Ascending aorta (tissue), 2 donors: ENCODE data around the gene HIVEP3. TPM values are rescaled to one million over a fixed set of nuclear protein-coding genes. Genes with fewer than 3 reads are reported as not detected.

Source experiments
- DNase-seq, 2 donors: peaks; one replicate each; pipeline ENCODE4 v3.0.0-alpha.2; 2019; ENCODE audit warnings: low spot score in 2 of 2
- H3K27ac ChIP-seq, 2 donors: fragments of 200-600 bp; sonication (generic); one replicate each; pipeline ENCODE4 v1.5.1; 2016 to 2017; ENCODE audit warnings: mild to moderate bottlenecking in 1 of 2
- H3K27me3 ChIP-seq: fragments of 200-600 bp; sonication (generic); one replicate; pipeline ENCODE4 v1.5.1; 2017
- H3K36me3 ChIP-seq, 2 donors: fragments of 200-600 bp; sonication (generic); one replicate each; pipeline ENCODE4 v1.5.1; 2016
- H3K4me1 ChIP-seq, 2 donors: fragments of 200-600 bp; sonication (generic); one replicate each; pipeline ENCODE4 v1.5.1; 2016 to 2017; ENCODE audit warnings: mild to moderate bottlenecking in 1 of 2
- H3K4me3 ChIP-seq, 2 donors: fragments of 200-600 bp; sonication (generic); one replicate each; pipeline ENCODE4 v1.5.1; 2016 to 2017; ENCODE audit warnings: mild to moderate bottlenecking in 1 of 2
- H3K9me3 ChIP-seq, 2 donors: fragments of 200-600 bp; sonication (generic); one replicate each; pipeline ENCODE4 v1.5.1; 2016
- CTCF ChIP-seq, 3 experiments: fragments of 200-600 bp in 2 of 3; fragments of 450-650 bp in 1 of 3; sonication (generic) in 2 of 3; IDR thresholded peaks; one replicate each; pipeline ENCODE4 v1.5.1; 2016 to 2019; ENCODE audit warnings: antibody characterized with exemption in 3 of 3, mild to moderate bottlenecking in 1 of 3, moderate library complexity in 1 of 3
- intact Hi-C: fragments of 100-400 bp; cut with DNase I; formaldehyde crosslinking; loops from one replicate; pipeline ENCODE4 v1.15.1; 2023
- total RNA-seq: library from RNA; depleted of rRNA; stranded (reverse); fragments of >200 nt; gene quantifications from one replicate; pipeline ENCODE4 v1.1.0, GENCODE V29; 2016

Gene HIVEP3
- total RNA-seq, 1 donor from 2014 or later = 0.32 TPM

- Histone ChIP-seq H3K9me3 (no peaks in the 10 kb centered on the region), H3K4me1 (no peaks in the 10 kb centered on the region), H3K27me3 (no peaks in the 10 kb centered on the region), H3K27ac (no peak overlapping the region), H3K36me3 (no peaks in the 10 kb centered on the region), H3K4me3 (no peak overlapping the region)
- TF ChIP-seq CTCF (IDR thresholded peaks at IDR 0.05) = no peak
- intact Hi-C loops = no loop called here
- DNase-seq = no peak
These were observed 175.4 kb downstream of the HIVEP3 start for GRCh38 chr1:41743366-41743765.

GRCh38 chr1:41742219-41742618, 176.5 kb downstream of the HIVEP3 start:
- DNase-seq = no peak
- Histone ChIP-seq H3K4me1 (no peaks in the 10 kb centered on the region), H3K9me3 (no peaks in the 10 kb centered on the region), H3K27me3 (no peaks in the 10 kb centered on the region), H3K27ac (no peak overlapping the region), H3K4me3 (no peak overlapping the region), H3K36me3 (no peaks in the 10 kb centered on the region)
- intact Hi-C loops = no loop called here
- TF ChIP-seq CTCF (IDR thresholded peaks at IDR 0.05) = no peak

- H3K27ac ChIP-seq = no peak overlapping the region
- intact Hi-C loops = no loop called here
- H3K4me3 ChIP-seq = no peak overlapping the region
- no peaks in the 10 kb centered on the region for H3K4me1 ChIP-seq
- no peaks in the 10 kb centered on the region for H3K27me3 ChIP-seq
- H3K9me3 ChIP-seq = no peaks in the 10 kb centered on the region
- no peaks in the 10 kb centered on the region for H3K36me3 ChIP-seq
- no peak for DNase-seq
- no peak for TF ChIP-seq CTCF (IDR thresholded peaks at IDR 0.05)
These were observed 177.5 kb downstream of the HIVEP3 start for GRCh38 chr1:41741244-41741643.

- intact Hi-C loops = no loop called here
- H3K27ac ChIP-seq = no peak overlapping the region
- H3K27me3 ChIP-seq = no peaks in the 10 kb centered on the region
- no peak for TF ChIP-seq CTCF (IDR thresholded peaks at IDR 0.05)
- no peak overlapping the region for H3K4me3 ChIP-seq
- H3K9me3 ChIP-seq = no peaks in the 10 kb centered on the region
- no peaks in the 10 kb centered on the region for H3K4me1 ChIP-seq
- no peaks in the 10 kb centered on the region for H3K36me3 ChIP-seq
- no peak for DNase-seq
These were observed 178.0 kb downstream of the HIVEP3 start for GRCh38 chr1:41740630-41741239.

- H3K4me1 ChIP-seq = no peaks in the 10 kb centered on the region
- no peak for DNase-seq
- no peak overlapping the region for H3K4me3 ChIP-seq
- H3K27me3 ChIP-seq = no peaks in the 10 kb centered on the region
- no peaks in the 10 kb centered on the region for H3K9me3 ChIP-seq
- no peaks in the 10 kb centered on the region for H3K36me3 ChIP-seq
- intact Hi-C loops = no loop called here
- TF ChIP-seq CTCF (IDR thresholded peaks at IDR 0.05) = no peak
- no peak overlapping the region for H3K27ac ChIP-seq
These were observed 178.7 kb downstream of the HIVEP3 start for GRCh38 chr1:41740058-41740457.
